GM21576 (cell line): ENCODE results near the gene PPM1D.

Experiments
- ATAC-seq: cut with Tn5 transposase; IDR thresholded peaks from one replicate; pipeline ENCODE4 v1.9.1; 2021; ENCODE audit warnings: mild to moderate bottlenecking, moderate library complexity; ENCODE audit not compliant: unreplicated experiment

PPM1D gene

DNA sequence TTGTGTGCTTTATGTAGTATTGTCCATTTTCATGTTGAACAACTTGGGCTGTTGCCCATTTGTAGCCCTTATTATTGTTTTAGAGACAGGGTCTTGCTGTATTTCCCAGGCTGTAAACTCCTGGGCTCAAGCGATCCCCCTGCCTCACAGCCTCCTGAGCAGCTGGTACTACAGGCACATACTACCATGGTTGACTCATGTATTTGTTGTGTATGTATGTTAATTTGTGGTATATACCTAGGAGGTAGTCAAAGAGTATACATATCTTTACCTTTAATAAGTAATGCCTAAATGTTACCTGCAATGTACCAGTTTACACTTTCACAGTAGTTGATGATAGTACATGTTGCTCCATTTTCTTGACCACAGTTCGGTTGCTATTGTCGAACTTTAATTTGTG lies 18.1 kb downstream of the PPM1D start:
- ATAC-seq: no peak

DNA sequence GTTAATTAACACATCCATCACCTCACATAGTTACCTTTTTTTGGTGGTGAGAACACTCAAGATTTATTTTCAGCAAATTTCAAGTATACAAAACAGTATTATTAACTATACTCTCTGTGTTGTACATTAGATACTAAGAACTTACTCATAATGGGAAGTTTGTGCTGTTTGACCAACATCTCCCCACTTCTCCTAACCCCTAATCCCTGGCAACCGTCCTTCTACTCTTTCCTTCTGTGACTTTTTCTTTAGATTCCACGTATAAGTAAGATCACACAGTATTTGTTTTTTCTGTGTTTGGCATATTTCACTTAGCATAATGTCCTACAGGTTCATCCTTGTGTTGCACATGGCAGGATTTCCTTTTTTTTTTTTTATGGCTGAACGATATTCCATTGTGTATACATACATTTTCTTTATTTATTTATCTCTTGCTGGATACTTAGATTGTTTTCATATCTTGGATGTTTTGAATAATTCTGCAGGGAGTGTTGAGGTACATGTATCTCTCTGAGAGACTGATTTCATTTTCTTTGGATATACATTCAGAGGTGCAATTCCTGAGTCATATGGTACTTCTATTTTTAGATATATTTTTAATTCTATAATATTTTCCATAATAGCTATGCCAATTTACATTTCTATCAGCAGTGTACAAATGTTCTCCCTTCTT lies 19.0 kb downstream of the PPM1D start:
- ATAC-seq: no peak

DNA sequence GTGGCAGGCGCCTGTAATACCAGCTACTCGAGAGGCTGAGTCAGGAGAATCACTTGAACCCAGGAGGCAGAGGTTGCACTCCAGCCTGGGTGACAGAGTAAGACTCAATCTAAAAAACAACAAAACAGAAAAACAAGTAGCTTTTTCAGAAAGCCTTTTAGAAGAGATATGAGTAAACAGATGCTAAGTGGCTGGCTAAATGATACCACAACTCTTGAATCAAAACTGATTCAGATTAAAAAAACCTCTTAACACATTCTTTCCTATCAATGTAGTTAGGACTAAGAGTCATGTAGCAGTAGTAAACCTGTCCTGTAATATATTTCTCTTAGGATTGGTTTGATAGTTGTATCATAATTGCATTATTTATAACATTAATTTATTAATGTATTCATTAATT lies 23.0 kb downstream of the PPM1D start:
- no peak for ATAC-seq

DNA sequence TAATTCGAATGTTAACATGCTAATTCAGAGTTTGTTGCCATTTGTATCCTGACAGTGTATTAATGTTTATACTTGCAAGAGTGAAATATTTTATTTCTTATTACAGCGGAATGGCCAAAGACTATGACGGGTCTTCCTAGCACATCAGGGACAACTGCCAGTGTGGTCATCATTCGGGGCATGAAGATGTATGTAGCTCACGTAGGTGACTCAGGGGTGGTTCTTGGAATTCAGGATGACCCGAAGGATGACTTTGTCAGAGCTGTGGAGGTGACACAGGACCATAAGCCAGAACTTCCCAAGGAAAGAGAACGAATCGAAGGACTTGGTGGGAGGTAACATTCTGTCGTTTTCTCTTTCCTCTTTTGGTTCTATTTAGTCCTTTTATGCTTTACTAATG lies 23.4 kb downstream of the PPM1D start:
- no peak for ATAC-seq

DNA sequence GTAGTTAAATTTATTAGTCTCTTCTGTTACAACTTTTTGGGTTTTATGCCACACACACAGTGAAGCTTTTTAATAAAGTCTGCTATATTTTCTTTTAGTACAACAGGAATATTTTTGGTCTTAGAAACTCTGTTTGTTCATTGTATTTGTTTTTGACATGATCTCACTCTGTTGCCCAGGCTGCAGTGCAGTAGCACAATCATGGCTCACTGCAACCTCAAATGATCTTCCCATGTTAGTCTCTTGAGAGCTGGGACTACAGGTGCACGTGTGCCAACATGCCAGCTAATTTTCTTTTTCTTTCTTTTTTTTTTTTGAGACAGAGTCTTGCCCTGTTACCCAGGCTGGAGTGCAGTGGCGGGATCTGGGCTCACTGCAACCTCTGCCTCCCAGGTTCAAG lies 27.1 kb downstream of the PPM1D start:
- ATAC-seq: no peak

DNA sequence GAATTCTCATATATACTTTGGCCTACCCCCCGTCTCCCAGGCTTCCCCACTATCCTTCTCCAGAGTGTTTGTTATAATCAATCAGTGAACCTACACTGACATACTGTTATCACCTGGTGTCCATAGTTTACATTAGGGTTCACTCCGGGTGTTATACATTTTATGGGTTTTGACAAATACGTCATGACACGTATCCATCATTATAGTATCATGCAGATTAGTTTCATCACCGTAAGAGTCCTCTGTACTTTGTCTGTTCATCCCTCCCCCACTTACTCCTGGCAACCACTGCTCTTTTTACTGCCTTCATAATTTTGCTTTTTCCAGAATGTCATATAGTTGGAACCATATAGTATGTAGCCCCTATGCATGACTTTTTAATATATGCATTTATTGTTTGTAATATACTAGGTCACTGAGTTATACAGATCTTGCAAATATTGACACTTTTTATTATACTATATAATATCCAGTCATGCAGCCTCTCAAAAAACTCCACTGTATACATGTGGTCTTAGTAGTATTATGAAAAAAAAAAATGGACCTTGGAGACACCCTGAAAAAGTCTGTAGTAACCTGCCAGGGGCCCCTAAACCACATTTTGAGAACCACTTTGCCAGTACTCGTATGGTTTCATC lies 28.4 kb downstream of the PPM1D start:
- ATAC-seq: no peak

DNA sequence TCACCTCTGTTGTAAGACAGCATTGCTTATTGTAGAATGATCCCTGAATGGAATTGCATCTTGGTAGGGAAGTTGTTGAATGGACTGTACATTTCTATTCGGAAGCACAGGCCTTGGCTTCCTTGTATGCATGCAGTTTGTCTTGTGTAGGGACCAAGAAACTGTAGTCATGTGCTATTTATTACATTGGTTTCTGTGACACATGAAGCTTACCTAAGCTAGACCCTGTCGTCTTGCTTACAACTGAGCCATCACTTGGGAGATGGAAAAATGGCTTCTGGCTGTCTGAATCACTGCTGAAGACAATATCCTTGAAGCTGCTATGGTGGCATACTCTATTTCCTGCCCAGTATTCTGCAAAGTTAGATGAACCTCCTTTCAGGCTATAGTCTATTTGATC lies 29.1 kb downstream of the PPM1D start:
- ATAC-seq: no peak

DNA sequence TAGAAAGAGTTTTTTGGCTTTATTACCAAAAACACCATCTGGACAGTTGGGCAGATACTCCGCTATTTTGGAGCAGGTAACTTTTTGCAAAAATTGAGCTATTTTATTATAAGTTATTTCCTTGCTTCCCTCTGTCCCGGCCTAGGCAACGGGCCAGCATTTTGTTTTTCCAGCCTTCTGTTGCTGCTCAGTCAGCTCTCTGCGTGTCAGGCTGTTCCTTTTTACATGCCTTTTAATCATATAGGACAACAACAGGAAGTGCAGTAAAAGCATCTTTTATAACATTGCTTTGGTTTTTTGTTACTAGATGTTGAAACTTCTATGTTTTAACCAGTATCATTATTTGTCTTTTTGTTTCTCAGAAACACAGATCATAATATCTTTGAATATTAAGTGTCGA lies 30.4 kb downstream of the PPM1D start:
- no peak for ATAC-seq

DNA sequence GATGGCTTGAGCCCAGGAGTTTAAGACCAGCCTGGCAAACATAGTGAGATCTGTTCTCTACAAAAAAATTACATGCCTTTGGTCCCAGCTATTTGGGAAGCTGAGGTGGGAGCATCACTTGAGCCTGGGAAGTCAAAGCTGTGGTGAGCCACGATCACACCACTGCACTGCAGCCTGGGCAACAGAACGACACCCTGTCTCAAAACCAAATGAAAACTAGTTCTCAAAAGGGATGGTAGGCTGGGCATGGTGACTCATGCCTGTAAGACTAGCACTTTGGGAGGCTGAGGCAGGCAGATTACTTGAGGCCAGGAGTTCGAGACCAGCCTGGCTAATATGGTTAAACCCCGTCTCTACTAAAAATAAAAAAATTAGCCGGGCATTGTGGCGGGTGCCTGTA lies 31.1 kb downstream of the PPM1D start:
- no peak for ATAC-seq

DNA sequence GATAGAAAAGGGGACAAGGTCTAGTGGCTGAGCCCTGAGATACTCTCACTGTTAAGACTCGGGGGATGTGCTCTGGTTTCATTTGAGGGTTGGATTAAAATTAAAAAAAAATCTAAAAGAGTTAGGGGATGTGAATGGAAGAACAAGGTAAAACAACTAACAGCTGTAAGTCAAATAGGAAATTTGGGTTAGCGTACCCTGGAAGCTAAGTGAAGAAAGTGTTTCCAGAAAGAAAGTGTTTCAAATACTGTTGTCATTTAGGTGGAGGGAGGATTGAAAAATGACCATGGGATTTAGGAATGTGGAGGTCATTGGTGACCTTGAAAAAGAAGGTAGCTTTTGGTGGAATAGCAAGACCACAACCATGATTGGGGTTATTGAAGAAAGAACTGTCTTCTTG lies 37.7 kb downstream of the PPM1D start:
- ATAC-seq: no peak

DNA sequence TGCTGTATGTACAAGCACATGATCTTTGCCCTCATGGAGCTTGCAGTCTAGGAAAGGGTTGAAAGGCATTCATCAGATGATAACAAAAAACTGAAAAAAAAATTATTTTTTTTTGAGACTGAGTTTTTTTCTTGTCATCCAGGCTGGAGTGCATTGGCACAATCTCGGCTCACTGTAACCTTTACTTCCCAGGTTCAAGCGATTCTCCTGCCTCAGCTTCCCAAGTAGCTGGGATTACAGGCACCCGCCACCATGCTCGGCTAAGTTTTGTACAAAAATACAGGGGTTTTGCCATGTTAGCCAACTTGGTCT lies 39.0 kb downstream of the PPM1D start:
- ATAC-seq: no peak

DNA sequence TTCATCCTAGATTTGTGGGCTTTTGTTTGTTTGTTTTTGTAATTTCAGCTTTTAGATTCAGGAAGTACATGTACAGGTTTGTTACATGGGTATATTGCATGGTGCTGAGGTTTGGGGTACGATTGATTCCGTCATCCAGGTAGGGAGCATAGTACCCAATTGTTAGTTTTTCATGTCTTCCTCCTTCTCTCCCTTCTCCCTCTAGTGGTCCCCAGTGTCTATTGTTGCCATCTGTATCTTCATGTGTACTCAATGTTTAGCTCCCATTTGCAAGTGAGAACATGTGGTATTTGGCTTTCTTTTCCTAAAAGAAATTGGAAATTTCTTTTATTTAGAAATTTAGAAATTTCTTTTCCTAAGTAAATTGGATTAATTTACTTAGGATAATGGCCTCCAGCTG lies 40.5 kb downstream of the PPM1D start:
- no peak for ATAC-seq

DNA sequence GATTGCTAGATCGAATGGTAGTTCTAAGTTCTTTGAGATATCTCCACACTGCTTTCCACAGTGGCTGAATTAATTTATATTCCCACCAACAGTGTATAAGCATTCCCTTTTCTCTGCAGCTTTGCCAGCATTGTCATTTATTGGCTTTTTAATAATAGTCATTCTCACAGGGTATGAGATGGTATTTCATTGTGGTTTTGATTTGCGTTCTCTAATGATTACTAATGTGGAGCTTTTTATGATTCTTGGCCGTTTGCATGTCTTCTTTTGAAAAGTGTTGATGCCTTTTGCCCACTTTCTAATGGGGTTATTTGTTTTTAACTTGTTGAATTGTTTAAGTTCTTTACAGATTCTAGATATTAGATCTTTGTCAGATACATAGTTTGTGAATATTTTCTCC lies 41.1 kb downstream of the PPM1D start:
- no peak for ATAC-seq

DNA sequence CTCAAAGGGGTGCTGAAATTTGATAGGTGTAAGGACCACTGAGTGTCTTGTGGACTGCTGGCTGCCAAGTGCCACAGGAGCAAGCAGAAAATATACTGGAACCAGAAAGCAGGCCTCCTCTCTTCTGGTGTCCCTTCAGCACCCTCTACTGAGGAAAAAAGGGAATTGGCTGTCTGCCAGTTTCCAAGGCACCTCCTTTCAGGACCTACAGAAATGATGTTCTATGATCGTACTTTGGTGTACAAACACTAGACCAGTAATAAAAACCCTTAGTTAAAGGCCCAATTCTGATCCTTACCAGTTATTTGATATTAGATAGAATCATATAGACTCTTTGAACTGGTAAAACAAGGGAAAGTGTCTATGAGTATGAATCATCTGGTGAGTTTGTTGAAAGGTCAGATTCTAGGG lies 41.8 kb downstream of the PPM1D start:
- ATAC-seq: no peak

DNA sequence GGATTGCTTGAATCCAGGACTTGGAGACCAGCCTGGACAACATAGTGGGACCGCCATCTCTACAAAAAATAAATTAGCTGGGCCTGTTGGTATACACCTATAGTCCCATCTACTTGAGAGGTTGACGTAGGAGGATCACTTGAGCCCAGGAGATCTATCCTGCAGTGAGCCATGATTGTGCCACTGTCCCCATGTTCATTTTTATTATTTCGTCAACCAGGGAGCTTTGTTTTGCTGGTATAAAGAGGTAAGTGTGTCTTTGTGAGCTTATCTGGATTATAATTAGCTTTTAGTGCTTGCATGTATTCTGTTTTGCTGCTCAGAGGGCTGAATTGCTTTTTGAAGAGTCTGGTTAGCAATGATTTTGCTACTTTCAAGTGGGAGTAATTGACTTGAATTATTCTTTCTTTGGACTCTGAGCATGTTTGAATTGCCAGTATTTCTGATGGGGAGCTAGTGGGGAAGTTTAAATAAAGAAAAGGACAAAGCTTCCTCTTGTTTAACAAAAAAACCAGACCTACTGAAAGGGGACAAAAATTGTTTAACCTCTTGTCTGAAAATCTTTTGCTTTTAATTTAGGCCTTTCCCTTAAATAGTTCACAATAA lies 46.0 kb downstream of the PPM1D start:
- no peak for ATAC-seq

DNA sequence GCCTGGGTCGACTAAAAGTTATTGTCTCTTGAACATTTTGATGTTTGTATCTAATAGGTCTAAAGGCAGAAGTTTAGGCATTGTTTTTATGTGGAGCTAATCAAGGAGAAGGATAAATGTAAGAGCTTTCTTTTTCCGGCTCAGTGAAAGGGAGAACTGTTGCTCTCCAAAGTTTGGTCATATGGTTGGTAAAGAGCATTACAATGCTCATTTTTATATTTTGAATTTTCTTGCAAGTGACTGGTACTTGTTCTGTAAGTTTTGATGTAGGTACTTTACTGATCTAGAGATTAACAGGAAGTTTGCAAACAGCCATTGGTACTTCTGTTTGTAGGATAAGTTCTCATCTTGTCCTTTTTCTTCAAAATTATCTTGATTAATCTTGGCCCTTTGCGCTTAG lies 46.7 kb downstream of the PPM1D start:
- no peak for ATAC-seq

DNA sequence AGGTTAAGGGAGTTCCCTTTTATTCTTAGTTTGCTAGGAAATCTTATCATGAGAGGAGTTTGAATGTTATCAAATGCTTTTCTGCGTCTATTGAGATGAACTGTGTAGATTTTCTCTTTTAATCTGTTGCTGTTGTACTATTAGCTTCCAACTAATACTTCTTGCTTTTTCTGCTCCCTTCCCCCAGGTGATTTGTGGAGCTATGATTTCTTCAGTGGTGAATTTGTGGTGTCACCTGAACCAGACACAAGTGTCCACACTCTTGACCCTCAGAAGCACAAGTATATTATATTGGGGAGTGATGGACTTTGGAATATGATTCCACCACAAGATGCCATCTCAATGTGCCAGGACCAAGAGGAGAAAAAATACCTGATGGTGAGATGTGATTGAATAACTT lies 47.7 kb downstream of the PPM1D start:
- no peak for ATAC-seq

DNA sequence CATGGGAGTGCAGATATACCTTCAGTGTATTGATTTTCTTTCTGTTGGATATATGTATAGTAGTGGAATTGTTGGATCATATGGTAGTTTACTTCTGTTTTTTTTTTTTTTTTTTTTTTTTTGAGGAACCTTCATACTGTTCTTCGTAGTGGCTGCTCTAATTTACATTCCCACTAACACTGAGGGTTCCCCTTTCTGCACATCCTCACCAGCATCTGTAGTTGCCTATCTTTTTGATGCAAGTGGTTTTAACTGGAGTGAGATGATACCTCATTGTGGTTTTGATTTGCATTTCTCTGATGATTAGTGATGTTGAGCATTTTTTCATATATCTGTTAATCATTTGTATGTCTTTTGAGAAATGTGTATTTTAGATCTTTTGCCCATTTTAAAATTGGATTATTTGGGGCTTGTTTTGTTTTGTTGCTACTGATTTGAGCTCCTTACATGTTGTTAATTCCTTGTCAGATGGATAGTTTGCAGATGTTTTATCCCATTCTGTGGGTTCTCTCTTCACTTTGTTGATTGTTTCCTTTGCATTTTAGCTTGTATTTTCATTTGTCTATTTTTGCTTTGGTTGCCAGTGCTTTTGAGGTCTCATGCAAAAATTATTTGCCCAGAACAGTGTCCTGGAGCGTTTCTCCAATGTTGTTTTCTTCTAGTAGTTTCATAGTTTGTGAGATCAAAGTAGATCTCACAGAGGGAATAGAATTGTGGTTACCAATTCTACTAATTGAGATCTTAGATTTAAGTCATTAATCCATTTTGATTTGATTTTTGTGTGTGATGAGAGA lies 52.7 kb downstream of the PPM1D start:
- ATAC-seq: peak; percentile 79

DNA sequence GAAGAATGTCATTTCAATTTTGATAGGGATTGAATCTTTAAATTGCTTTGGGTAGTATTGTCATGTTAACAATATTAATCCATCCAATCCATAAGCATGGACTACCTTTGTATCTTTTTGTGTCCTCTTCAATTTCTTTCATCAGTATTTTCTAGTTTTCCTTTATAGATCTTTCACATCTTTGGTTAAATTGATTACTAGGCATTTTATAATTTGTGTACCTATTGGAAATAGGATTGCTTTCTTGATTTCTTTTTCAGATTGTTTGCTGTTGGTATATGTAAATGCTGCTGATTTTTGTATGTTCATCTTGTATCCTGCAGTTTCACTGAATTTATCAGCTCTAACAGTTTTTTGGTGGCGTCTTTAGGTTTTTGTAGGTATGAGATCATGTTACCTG lies 53.6 kb downstream of the PPM1D start:
- ATAC-seq: no peak

DNA sequence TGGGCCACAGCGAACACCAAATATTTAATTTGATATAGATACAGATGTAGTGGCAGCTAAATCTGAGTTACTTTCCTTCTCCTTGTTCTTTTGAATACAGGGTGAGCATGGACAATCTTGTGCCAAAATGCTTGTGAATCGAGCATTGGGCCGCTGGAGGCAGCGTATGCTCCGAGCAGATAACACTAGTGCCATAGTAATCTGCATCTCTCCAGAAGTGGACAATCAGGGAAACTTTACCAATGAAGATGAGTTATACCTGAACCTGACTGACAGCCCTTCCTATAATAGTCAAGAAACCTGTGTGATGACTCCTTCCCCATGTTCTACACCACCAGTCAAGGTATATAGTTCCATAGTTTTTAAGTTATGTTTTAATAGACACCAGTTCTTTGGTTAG lies 56.5 kb downstream of the PPM1D start:
- no peak for ATAC-seq

DNA sequence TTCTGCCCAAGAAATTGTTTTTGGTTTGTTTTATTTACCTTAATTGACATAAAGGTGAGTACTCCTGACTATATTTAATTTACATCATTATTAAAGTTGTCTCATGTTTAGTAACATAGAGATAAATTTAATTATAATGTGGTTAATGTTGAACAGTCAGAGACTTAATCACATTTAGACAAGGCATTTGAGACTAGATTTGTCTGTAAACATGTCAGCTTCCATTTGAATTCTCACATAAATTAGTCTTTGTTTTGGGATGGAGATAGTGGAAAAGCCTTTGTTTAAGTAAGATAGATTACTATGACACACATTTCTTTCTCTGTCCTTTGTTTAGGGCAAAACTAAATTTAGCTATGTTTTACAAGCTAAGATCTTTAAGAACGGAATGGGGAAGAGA lies 59.2 kb downstream of the PPM1D start:
- ATAC-seq: no peak

DNA sequence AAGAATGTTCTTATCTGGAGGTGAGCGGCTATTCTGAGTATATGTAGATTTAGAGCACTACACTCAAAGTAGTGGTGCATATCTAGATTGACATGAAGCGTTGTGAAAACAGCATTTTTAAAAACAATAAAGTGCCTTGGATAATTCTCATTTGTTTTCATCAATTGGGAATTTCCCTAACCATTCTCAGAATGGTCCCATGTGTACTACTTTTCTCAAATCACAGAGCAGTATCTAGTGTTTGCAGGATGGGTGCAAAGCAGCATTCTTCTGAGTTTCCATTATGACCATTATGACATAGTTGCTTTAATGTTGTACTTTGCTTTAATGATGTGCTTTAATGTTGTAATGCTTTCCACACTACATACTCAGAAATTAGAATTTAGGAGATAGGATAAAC lies 61.5 kb downstream of the PPM1D start:
- no peak for ATAC-seq
